ENCODE measurements around the gene TRIM4.
"Not testable (repeated sequence)": the region's sequence is repeated elsewhere in the genome, so short reads cannot be mapped to it uniquely, and the experiment has no call there.

Gene TRIM4

GRCh38 chr7:99919814-99920112 is 433 bp upstream of the TRIM4 start:
- DNase-seq (ENCODE audit: low read depth in 2 of 2), result no peak

GRCh38 chr7:99910976-99911375 is 8.4 kb downstream of the TRIM4 start:
- DNase-seq (ENCODE audit: low read depth in 2 of 2), result no peak

GRCh38 chr7:99901581-99901980 is 17.7 kb downstream of the TRIM4 start:
- no peak for DNase-seq (ENCODE audit: low read depth in 2 of 2)

GRCh38 chr7:99899830-99900519 is 19.4 kb downstream of the TRIM4 start:
- no peak for DNase-seq (ENCODE audit: low read depth in 2 of 2)

- DNase-seq (ENCODE audit: low read depth in 2 of 2), result no peak
These were observed 20.5 kb downstream of the TRIM4 start for GRCh38 chr7:99898836-99899235.

GRCh38 chr7:99898023-99898357 is 21.3 kb downstream of the TRIM4 start:
- no peak for DNase-seq (ENCODE audit: low read depth in 2 of 2)

- no peak for DNase-seq (ENCODE audit: low read depth in 2 of 2)
These were observed 21.9 kb downstream of the TRIM4 start for GRCh38 chr7:99897322-99898022.

- DNase-seq (ENCODE audit: low read depth in 2 of 2), result no peak
These were observed 24.6 kb downstream of the TRIM4 start for GRCh38 chr7:99894738-99895137.

GRCh38 chr7:99893280-99893679 is 26.1 kb downstream of the TRIM4 start:
- no peak for DNase-seq (ENCODE audit: low read depth in 2 of 2)

- DNase-seq (ENCODE audit: low read depth in 2 of 2), result not testable (repeated sequence)
These were observed 29.0 kb downstream of the TRIM4 start for GRCh38 chr7:99890348-99890747.

- not testable (repeated sequence) for DNase-seq (ENCODE audit: low read depth in 2 of 2)
These were observed 31.0 kb downstream of the TRIM4 start for GRCh38 chr7:99888366-99888765.

GRCh38 chr7:99881370-99881769 is 38.0 kb downstream of the TRIM4 start:
- DNase-seq (ENCODE audit: low read depth in 2 of 2), result no peak

- no peak for DNase-seq (ENCODE audit: low read depth in 2 of 2)
These were observed 42.4 kb downstream of the TRIM4 start, which contains the start of gene OR2AE1 for GRCh38 chr7:99876933-99877332. TSS of gene OR2AE1 (minus strand) at chr7:99877033. CDS start at chr7:99877033, 0 bp downstream.

- no peak for DNase-seq (ENCODE audit: low read depth in 2 of 2)
These were observed 42.8 kb downstream of the TRIM4 start for GRCh38 chr7:99876491-99876890.

GRCh38 chr7:99868246-99868645 is 51.1 kb downstream of the TRIM4 start:
- no peak for DNase-seq (ENCODE audit: low read depth in 2 of 2)

- not testable (repeated sequence) for DNase-seq (ENCODE audit: low read depth in 2 of 2)
These were observed 51.9 kb downstream of the TRIM4 start for GRCh38 chr7:99867477-99867876.

GRCh38 chr7:99863847-99864440 is 55.4 kb downstream of the TRIM4 start:
- DNase-seq (ENCODE audit: low read depth in 2 of 2), result no peak

GRCh38 chr7:99860281-99861127 is 58.8 kb downstream of the TRIM4 start:
- no peak for DNase-seq (ENCODE audit: low read depth in 2 of 2)

- no peak for DNase-seq (ENCODE audit: low read depth in 2 of 2)
These were observed 64.1 kb downstream of the TRIM4 start for GRCh38 chr7:99855236-99855635.

GRCh38 chr7:99848420-99849216 is 70.7 kb downstream of the TRIM4 start:
- DNase-seq (ENCODE audit: low read depth in 2 of 2), result no peak

GRCh38 chr7:99844328-99844727 is 75.0 kb downstream of the TRIM4 start:
- no peak for DNase-seq (ENCODE audit: low read depth in 2 of 2)

- no peak for DNase-seq (ENCODE audit: low read depth in 2 of 2)
These were observed 75.5 kb downstream of the TRIM4 start for GRCh38 chr7:99843808-99844207.
